ENCODE measurements around the gene TRIM59. TPM values are rescaled to one million over a fixed set of nuclear protein-coding genes. Genes with fewer than 3 reads are reported as not detected.

TRIM59 gene
- total RNA-seq, 1 experiment from 2014 or later = 20.8 TPM

GRCh38 chr3:160482796-160483195 lies 33.2 kb upstream of the TRIM59 start:
- Mint-ChIP-seq H3K27me3 (ENCODE audit: unreplicated experiment) (no peaks in the 10 kb centered on the region), H3K4me3 (ENCODE audit: low read depth, unreplicated experiment) (no peak overlapping the region), H3K36me3 (ENCODE audit: insufficient read depth, unreplicated experiment) (peaks cover 12% of the 10 kb centered on the region), H3K27ac (ENCODE audit: unreplicated experiment) (no peak overlapping the region), H3K9me3 (ENCODE audit: low read depth, unreplicated experiment) (no peaks in the 10 kb centered on the region), H3K4me1 (ENCODE audit: low read depth, unreplicated experiment) (peaks cover 12% of the 10 kb centered on the region)
- intact Hi-C loops (cut with micrococcal nuclease; ENCODE audit: unreplicated experiment) = loop anchor here (10.0 kb wide), 1 partner anchor 462 kb away; no protein-coding TSS in a partner anchor
- BruUV-seq (replicated peaks) = no TSS peak
- no peak for DNase-seq
- CTCF ChIA-PET = no interaction called here
- no peak for TF ChIP-seq CTCF (IDR thresholded peaks at IDR 0.05; ENCODE audit: unreplicated experiment)

- CTCF ChIA-PET = interaction anchor here (1.6 kb wide), 1 partner anchor 25 kb away, joined by 3 read pairs; no protein-coding TSS in a partner anchor
- BruUV-seq (replicated peaks) = no TSS peak
- H3K9me3 Mint-ChIP-seq (ENCODE audit: low read depth, unreplicated experiment) = no peaks in the 10 kb centered on the region
- TF ChIP-seq CTCF (IDR thresholded peaks at IDR 0.05; ENCODE audit: unreplicated experiment) = no peak
- no peak overlapping the region for H3K27ac Mint-ChIP-seq (ENCODE audit: unreplicated experiment)
- H3K4me3 Mint-ChIP-seq (ENCODE audit: low read depth, unreplicated experiment) = no peak overlapping the region
- peaks cover 12% of the 10 kb centered on the region for H3K4me1 Mint-ChIP-seq (ENCODE audit: low read depth, unreplicated experiment)
- peaks cover 12% of the 10 kb centered on the region for H3K36me3 Mint-ChIP-seq (ENCODE audit: insufficient read depth, unreplicated experiment)
- DNase-seq = no peak
- H3K27me3 Mint-ChIP-seq (ENCODE audit: unreplicated experiment) = no peaks in the 10 kb centered on the region
- intact Hi-C loops (cut with micrococcal nuclease; ENCODE audit: unreplicated experiment) = loop anchor here (10.0 kb wide), 1 partner anchor 463 kb away; no protein-coding TSS in a partner anchor
Measured at GRCh38 chr3:160481856-160482255, 32.3 kb upstream of the TRIM59 start.

- intact Hi-C loops (cut with micrococcal nuclease; ENCODE audit: unreplicated experiment) = loop anchor here (10.0 kb wide), 1 partner anchor 464 kb away; no protein-coding TSS in a partner anchor
- H3K4me3 Mint-ChIP-seq (ENCODE audit: low read depth, unreplicated experiment) = no peak overlapping the region
- TF ChIP-seq CTCF (IDR thresholded peaks at IDR 0.05; ENCODE audit: unreplicated experiment) = no peak
- H3K27me3 Mint-ChIP-seq (ENCODE audit: unreplicated experiment) = no peaks in the 10 kb centered on the region
- H3K9me3 Mint-ChIP-seq (ENCODE audit: low read depth, unreplicated experiment) = no peaks in the 10 kb centered on the region
- DNase-seq = no peak
- peaks cover 10% of the 10 kb centered on the region for H3K36me3 Mint-ChIP-seq (ENCODE audit: insufficient read depth, unreplicated experiment)
- BruUV-seq (replicated peaks) = no TSS peak
- H3K27ac Mint-ChIP-seq (ENCODE audit: unreplicated experiment) = no peak overlapping the region
- H3K4me1 Mint-ChIP-seq (ENCODE audit: low read depth, unreplicated experiment) = peaks cover 12% of the 10 kb centered on the region
- CTCF ChIA-PET = interaction anchor here (0.6 to 1.6 kb wide), 2 partner anchors 26 to 447 kb away, joined by 3 to 4 read pairs; no protein-coding TSS in a partner anchor
Measured at GRCh38 chr3:160480931-160481330, 31.3 kb upstream of the TRIM59 start.

- intact Hi-C loops (cut with micrococcal nuclease; ENCODE audit: unreplicated experiment) = no loop called here
Measured at GRCh38 chr3:160479376-160479775, 29.8 kb upstream of the TRIM59 start.

More at GRCh38 chr3:160479376-160479775, 29.8 kb upstream of the TRIM59 start:
- no peak for DNase-seq
- no TSS peak for BruUV-seq (replicated peaks)
- no peak overlapping the region for H3K4me3 Mint-ChIP-seq (ENCODE audit: low read depth, unreplicated experiment)
- TF ChIP-seq CTCF (IDR thresholded peaks at IDR 0.05; ENCODE audit: unreplicated experiment) = no peak
- no peaks in the 10 kb centered on the region for H3K27me3 Mint-ChIP-seq (ENCODE audit: unreplicated experiment)
- CTCF ChIA-PET = no interaction called here
- H3K36me3 Mint-ChIP-seq (ENCODE audit: insufficient read depth, unreplicated experiment) = no peaks in the 10 kb centered on the region
- H3K27ac Mint-ChIP-seq (ENCODE audit: unreplicated experiment) = no peak overlapping the region
- no peaks in the 10 kb centered on the region for H3K4me1 Mint-ChIP-seq (ENCODE audit: low read depth, unreplicated experiment)
- H3K9me3 Mint-ChIP-seq (ENCODE audit: low read depth, unreplicated experiment) = no peaks in the 10 kb centered on the region

Data from Calu3 (cell line).